ENCODE results near the gene GPS1. TPM values are rescaled to one million over a fixed set of nuclear protein-coding genes. Genes with fewer than 3 reads are reported as not detected.

The GPS1 gene
- total and polyA plus RNA-seq, 10 of the 15 experiments (the other 5 are each of a cell fraction or from before 2014, with no cell fraction given), result 2.2 to 146 (median 77.7) TPM

- no peak for TF ChIP-seq STAT1 (conservative IDR thresholded peaks at IDR 0.05)
- peak; percentile 5; the same call in 1 of the 2 replicates for TF ChIP-seq CREM (IDR thresholded peaks at IDR 0.05; ENCODE audit: low read depth)
- TF ChIP-seq SREBF1 (IDR thresholded peaks at IDR 0.05; ENCODE audit: low read length), result no peak
- TF ChIP-seq RCOR1 (conservative IDR thresholded peaks at IDR 0.05; ENCODE audit: low read depth, low read length), result no peak
- TF ChIP-seq NR2C2 (IDR thresholded peaks at IDR 0.05; ENCODE audit: borderline replicate concordance, control insufficient read depth, insufficient read length, low read depth), result no peak
- TF ChIP-seq HDAC2 (IDR thresholded peaks at IDR 0.05), result no peak
- TF ChIP-seq SUZ12 (IDR thresholded peaks at IDR 0.05; ENCODE audit: unreplicated experiment), result no peak
- no peak for TF ChIP-seq CHD4 (IDR thresholded peaks at IDR 0.05)
- no peak for TF ChIP-seq FOS (IDR thresholded peaks at IDR 0.05; ENCODE audit: borderline replicate concordance, extremely low read depth, insufficient read length)
- TF ChIP-seq, protein P1, sequence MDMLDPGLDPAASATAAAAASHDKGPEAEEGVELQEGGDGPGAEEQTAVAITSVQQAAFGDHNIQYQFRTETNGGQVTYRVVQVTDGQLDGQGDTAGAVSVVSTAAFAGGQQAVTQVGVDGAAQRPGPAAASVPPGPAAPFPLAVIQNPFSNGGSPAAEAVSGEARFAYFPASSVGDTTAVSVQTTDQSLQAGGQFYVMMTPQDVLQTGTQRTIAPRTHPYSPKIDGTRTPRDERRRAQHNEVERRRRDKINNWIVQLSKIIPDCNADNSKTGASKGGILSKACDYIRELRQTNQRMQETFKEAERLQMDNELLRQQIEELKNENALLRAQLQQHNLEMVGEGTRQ (IDR thresholded peaks at IDR 0.05; ENCODE audit: borderline replicate concordance, low read depth, low read length), result no peak
- 0 out of 2 replicates have a peak, but pooled peaks have one; percentile 21 for TF ChIP-seq MTA2 (IDR thresholded peaks at IDR 0.05; ENCODE audit: low read depth)
- no peak for TF ChIP-seq PRDM15 (CRISPR knock-in tag; IDR thresholded peaks at IDR 0.05)
- TF ChIP-seq BMI1 (IDR thresholded peaks at IDR 0.05; ENCODE audit: borderline replicate concordance), result no peak
- peak; percentile 73; the same call in 1 of the 2 replicates for TF ChIP-seq SMAD5 (IDR thresholded peaks at IDR 0.05; ENCODE audit: low read depth)
- TF ChIP-seq TBL1XR1 (IDR thresholded peaks at IDR 0.05; ENCODE audit: low read depth, low read length), result no peak
- TF ChIP-seq TCF7 (IDR thresholded peaks at IDR 0.05; ENCODE audit: borderline replicate concordance), result no peak
- TF ChIP-seq MAX (IDR thresholded peaks at IDR 0.05; ENCODE audit: low read depth, low read length), result peak; percentile 45; the same call in 1 of the 2 replicates
- TF ChIP-seq MEF2B (IDR thresholded peaks at IDR 0.05; ENCODE audit: partially characterized antibody, poor library complexity, severe bottlenecking), result no peak
- TF ChIP-seq POU2F2 (IDR thresholded peaks at IDR 0.05; ENCODE audit: borderline replicate concordance, low read depth, low read length), result peak; percentile 84; the same call in 2 of the 3 replicates
- TF ChIP-seq IRF5 (IDR thresholded peaks at IDR 0.05; ENCODE audit: borderline replicate concordance), result no peak
- no peak for TF ChIP-seq CEBPZ (IDR thresholded peaks at IDR 0.05; ENCODE audit: low read depth, low read length)
Observed at GRCh38 chr17:82105882-82106687, 54.4 kb downstream of the GPS1 start (continued).
